ENCODE measurements around the gene ARID3C.

DNA sequence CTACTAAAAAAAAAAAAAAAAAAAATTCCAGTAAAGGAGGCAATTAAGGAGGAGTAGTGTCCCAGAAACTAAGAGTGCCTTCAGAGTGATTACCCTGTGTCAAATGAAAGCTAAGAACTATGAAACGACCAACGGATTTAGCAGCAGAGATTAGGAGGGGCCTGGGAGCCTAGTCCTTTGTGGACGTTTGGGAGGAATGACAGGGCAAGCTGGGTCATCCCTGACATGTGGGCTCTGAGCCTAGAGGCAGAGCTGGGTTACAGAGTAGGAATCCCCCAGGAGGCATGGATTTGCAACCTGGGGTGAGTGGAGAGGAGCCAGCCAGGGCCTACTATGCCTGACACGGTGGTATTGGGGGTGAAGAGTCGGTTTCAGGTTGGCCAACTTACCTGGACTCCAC is 4.3 kb upstream of the ARID3C start:
- TF ChIP-seq ZNF529 (tag by site-specific recombination; IDR thresholded peaks at IDR 0.05; ENCODE audit: insufficient replicate concordance) (no peak), OSR2 (tag by site-specific recombination; IDR thresholded peaks at IDR 0.05) (no peak), ZIC2 (tag by site-specific recombination; IDR thresholded peaks at IDR 0.05) (no peak), SALL2 (tag by site-specific recombination; IDR thresholded peaks at IDR 0.05; ENCODE audit: borderline replicate concordance) (no peak), KLF1 (tag by site-specific recombination; IDR thresholded peaks at IDR 0.05) (no peak), ZNF133 (tag by site-specific recombination; IDR thresholded peaks at IDR 0.05) (no peak), ZBTB7A (tag by site-specific recombination; IDR thresholded peaks at IDR 0.05; ENCODE audit: low read depth) (no peak), ZNF660 (tag by site-specific recombination; IDR thresholded peaks at IDR 0.05) (no peak)
- TF ChIP-seq, protein P1, sequence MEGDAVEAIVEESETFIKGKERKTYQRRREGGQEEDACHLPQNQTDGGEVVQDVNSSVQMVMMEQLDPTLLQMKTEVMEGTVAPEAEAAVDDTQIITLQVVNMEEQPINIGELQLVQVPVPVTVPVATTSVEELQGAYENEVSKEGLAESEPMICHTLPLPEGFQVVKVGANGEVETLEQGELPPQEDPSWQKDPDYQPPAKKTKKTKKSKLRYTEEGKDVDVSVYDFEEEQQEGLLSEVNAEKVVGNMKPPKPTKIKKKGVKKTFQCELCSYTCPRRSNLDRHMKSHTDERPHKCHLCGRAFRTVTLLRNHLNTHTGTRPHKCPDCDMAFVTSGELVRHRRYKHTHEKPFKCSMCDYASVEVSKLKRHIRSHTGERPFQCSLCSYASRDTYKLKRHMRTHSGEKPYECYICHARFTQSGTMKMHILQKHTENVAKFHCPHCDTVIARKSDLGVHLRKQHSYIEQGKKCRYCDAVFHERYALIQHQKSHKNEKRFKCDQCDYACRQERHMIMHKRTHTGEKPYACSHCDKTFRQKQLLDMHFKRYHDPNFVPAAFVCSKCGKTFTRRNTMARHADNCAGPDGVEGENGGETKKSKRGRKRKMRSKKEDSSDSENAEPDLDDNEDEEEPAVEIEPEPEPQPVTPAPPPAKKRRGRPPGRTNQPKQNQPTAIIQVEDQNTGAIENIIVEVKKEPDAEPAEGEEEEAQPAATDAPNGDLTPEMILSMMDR (tag by site-specific recombination; IDR thresholded peaks at IDR 0.05) = no peak
- TF ChIP-seq, protein P2, sequence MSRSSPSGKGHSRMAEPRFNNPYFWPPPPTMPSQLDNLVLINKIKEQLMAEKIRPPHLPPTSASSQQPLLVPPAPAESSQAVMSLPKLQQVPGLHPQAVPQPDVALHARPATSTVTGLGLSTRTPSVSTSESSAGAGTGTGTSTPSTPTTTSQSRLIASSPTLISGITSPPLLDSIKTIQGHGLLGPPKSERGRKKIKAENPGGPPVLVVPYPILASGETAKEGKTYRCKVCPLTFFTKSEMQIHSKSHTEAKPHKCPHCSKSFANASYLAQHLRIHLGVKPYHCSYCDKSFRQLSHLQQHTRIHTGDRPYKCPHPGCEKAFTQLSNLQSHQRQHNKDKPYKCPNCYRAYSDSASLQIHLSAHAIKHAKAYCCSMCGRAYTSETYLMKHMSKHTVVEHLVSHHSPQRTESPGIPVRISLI (tag by site-specific recombination; IDR thresholded peaks at IDR 0.05) = no peak
